H1 (cell line): ENCODE results near the gene ASCC3. TPM values are rescaled to one million over a fixed set of nuclear protein-coding genes. Genes with fewer than 3 reads are reported as not detected.

Source experiments
- CTCF ChIA-PET: fragments of 300-600 bp; sonication (Branson Sonifier 250); formaldehyde crosslinking; loops from one replicate; lab custom pipeline; 2021; ENCODE audit not compliant: partially characterized antibody; lab: Charles Lee
- POLR2A ChIA-PET: fragments of 300-600 bp; sonication (Branson Sonifier 250); formaldehyde crosslinking; loops from one replicate; lab custom pipeline; 2021; ENCODE audit warnings: inconsistent platforms; ENCODE audit not compliant: partially characterized antibody; lab: Charles Lee
- DNase-seq, 2 experiments: peaks; one replicate each; pipeline versions ENCODE4 v3.0.0 to v3.0.0-alpha.2; 2010 to 2022; ENCODE audit warnings: low spot score in 2 of 2, low read depth in 1 of 2, mixed read lengths in 1 of 2
- FAIRE-seq: peaks from 2 replicates; lab custom pipeline; 2011; peaks lifted over from hg19 to GRCh38; lab: Jason Lieb, UNC
- H2AFZ ChIP-seq: 2 replicates; pipeline ENCODE4 v1.8.1; 2012; ENCODE audit warnings: low read length, inconsistent platforms
- H2AK5ac ChIP-seq: 2 replicates; pipeline ENCODE4 v1.6.1; 2013; ENCODE audit warnings: low read depth, low read length
- H2BK120ac ChIP-seq: replicated peaks from 2 replicates; pipeline ENCODE3; 2013; ENCODE audit warnings: low read depth, low read length, inconsistent platforms
- H2BK12ac ChIP-seq: 2 replicates; pipeline ENCODE4 v1.6.1; 2013; ENCODE audit warnings: low read depth, low read length
- H2BK15ac ChIP-seq: 2 replicates; pipeline ENCODE4 v1.6.1; 2013; ENCODE audit warnings: low read length
- H2BK20ac ChIP-seq: 2 replicates; pipeline ENCODE4 v1.6.1; 2013; ENCODE audit warnings: low read length
- H2BK5ac ChIP-seq: 2 replicates; pipeline ENCODE4 v1.6.1; 2013; ENCODE audit warnings: low read depth, low read length
- H3K14ac ChIP-seq: 2 replicates; pipeline ENCODE4 v1.6.1; 2013; ENCODE audit warnings: inconsistent platforms; ENCODE audit not compliant: insufficient read length
- H3K18ac ChIP-seq: 2 replicates; pipeline ENCODE4 v1.6.1; 2013; ENCODE audit warnings: low read length; ENCODE audit errors: extremely low read depth
- H3K23ac ChIP-seq: 2 replicates; pipeline ENCODE4 v1.6.1; 2013; ENCODE audit warnings: inconsistent platforms; ENCODE audit not compliant: insufficient read length
- H3K23me2 ChIP-seq: 2 replicates; pipeline ENCODE4 v1.6.1; 2013; ENCODE audit warnings: low read depth, low read length
- H3K27ac ChIP-seq: 2 replicates; pipeline ENCODE4 v1.6.1; 2011; ENCODE audit warnings: low read depth, low read length, inconsistent platforms
- H3K27me3 ChIP-seq, 4 experiments: replicated peaks in 1 of 4; 1 replicate in 1 of 4; 2 replicates in 3 of 4; pipeline versions ENCODE4 v1.6.1 to v1.8.1; 2011 to 2013; ENCODE audit warnings: low read length in 3 of 4, mild to moderate bottlenecking in 3 of 4, inconsistent platforms in 2 of 4, mixed read lengths in 2 of 4, moderate library complexity in 1 of 4; ENCODE audit not compliant: control insufficient read depth in 3 of 4, insufficient read depth in 3 of 4; ENCODE audit errors: extremely low read depth in 1 of 4
- H3K36me3 ChIP-seq, 4 experiments: 2 replicates each; pipeline versions ENCODE4 v1.6.1 to v1.8.1; 2011 to 2013; ENCODE audit warnings: mild to moderate bottlenecking in 4 of 4, low read length in 3 of 4, moderate library complexity in 2 of 4, control low read depth in 1 of 4, inconsistent platforms in 1 of 4; ENCODE audit not compliant: insufficient read depth in 4 of 4, control insufficient read depth in 2 of 4
- H3K4ac ChIP-seq: replicated peaks from 2 replicates; pipeline ENCODE3; 2013; ENCODE audit warnings: low read length, low read depth, mixed read lengths, inconsistent platforms; ENCODE audit not compliant: insufficient read length
- H3K4me1 ChIP-seq, 4 experiments: replicated peaks in 1 of 4; 1 replicate in 1 of 4; 2 replicates in 3 of 4; pipeline versions ENCODE4 v1.6.1 to v1.8.1; 2011 to 2013; ENCODE audit warnings: low read length in 3 of 4, inconsistent platforms in 2 of 4, mixed read lengths in 1 of 4; ENCODE audit not compliant: insufficient read depth in 4 of 4, control insufficient read depth in 3 of 4
- H3K4me2 ChIP-seq, 2 experiments: 2 replicates each; pipeline versions ENCODE4 v1.6.1 to v1.8.1; 2011 to 2013; ENCODE audit warnings: low read depth in 2 of 2, low read length in 2 of 2, control low read depth in 1 of 2, inconsistent platforms in 1 of 2, mild to moderate bottlenecking in 1 of 2; ENCODE audit not compliant: insufficient read depth in 1 of 2
- H3K4me3 ChIP-seq, 4 experiments: fragments of 200-600, 300-600 bp in 1 of 4; sonication (generic), shearing (Covaris generic), sonication (Bioruptor Twin) in 1 of 4; 2 replicates each; pipeline versions ENCODE4 v1.5.1 to v1.8.1; 2011 to 2016; ENCODE audit warnings: low read length in 4 of 4, low read depth in 3 of 4, control low read depth in 2 of 4, inconsistent platforms in 2 of 4, mild to moderate bottlenecking in 2 of 4, mixed read lengths in 1 of 4, moderate library complexity in 1 of 4; ENCODE audit not compliant: insufficient read depth in 2 of 4; ENCODE audit errors: extremely low read depth in 1 of 4
- H3K56ac ChIP-seq: replicated peaks from 2 replicates; pipeline ENCODE3; 2013; ENCODE audit warnings: low read depth, mild to moderate bottlenecking, mixed read lengths, low read length, inconsistent platforms; ENCODE audit not compliant: insufficient read length
- H3K79me1 ChIP-seq: 2 replicates; pipeline ENCODE4 v1.6.1; 2013; ENCODE audit warnings: low read depth, low read length, control low read depth
- H3K79me2 ChIP-seq, 2 experiments: 2 replicates each; pipeline versions ENCODE4 v1.6.1 to v1.8.1; 2012 to 2013; ENCODE audit warnings: low read length in 2 of 2, mild to moderate bottlenecking in 2 of 2, inconsistent platforms in 1 of 2; ENCODE audit not compliant: insufficient read depth in 2 of 2, control insufficient read depth in 1 of 2
- H3K9ac ChIP-seq, 4 experiments: replicated peaks in 1 of 4; 1 replicate in 1 of 4; 2 replicates in 3 of 4; pipeline versions ENCODE4 v1.6.1 to v1.8.1; 2011 to 2013; ENCODE audit warnings: low read depth in 3 of 4, low read length in 3 of 4, control low read depth in 2 of 4, mild to moderate bottlenecking in 2 of 4, moderate library complexity in 2 of 4, inconsistent platforms in 1 of 4; ENCODE audit errors: extremely low read depth in 1 of 4
- H3K9me3 ChIP-seq, 2 experiments: 2 replicates each; pipeline versions ENCODE4 v1.6.1 to v1.8.1; 2012 to 2013; ENCODE audit warnings: mild to moderate bottlenecking in 2 of 2, moderate library complexity in 2 of 2, control low read depth in 1 of 2, inconsistent platforms in 1 of 2, low read depth in 1 of 2, low read length in 1 of 2, mixed read lengths in 1 of 2; ENCODE audit not compliant: insufficient read depth in 2 of 2
- H4K20me1 ChIP-seq, 2 experiments: replicated peaks in 1 of 2; 2 replicates each; pipeline versions ENCODE3 to v1.8.1; 2011 to 2013; ENCODE audit warnings: inconsistent platforms in 2 of 2, low read length in 2 of 2, mild to moderate bottlenecking in 1 of 2; ENCODE audit not compliant: insufficient read depth in 2 of 2, control insufficient read depth in 1 of 2
- H4K5ac ChIP-seq: 2 replicates; pipeline ENCODE4 v1.6.1; 2013; ENCODE audit warnings: low read length, low read depth, mixed read lengths, inconsistent platforms; ENCODE audit not compliant: insufficient read length
- H4K8ac ChIP-seq: 2 replicates; pipeline ENCODE4 v1.8.0; 2013; ENCODE audit warnings: mild to moderate bottlenecking, moderate library complexity, low read length, inconsistent platforms; ENCODE audit not compliant: insufficient read depth; ENCODE audit errors: extremely low read depth
- H4K91ac ChIP-seq: replicated peaks from 2 replicates; pipeline ENCODE3; 2013; ENCODE audit warnings: low read length, mixed read lengths, inconsistent platforms; ENCODE audit not compliant: insufficient read length
- CTCF ChIP-seq, 3 experiments: IDR thresholded peaks; 1 replicate in 2 of 3; 2 replicates in 1 of 3; pipeline versions ENCODE4 v1.5.1 to v1.6.1; 2011; ENCODE audit warnings: low read length in 3 of 3, mild to moderate bottlenecking in 3 of 3, inconsistent platforms in 2 of 3, low read depth in 1 of 3, moderate library complexity in 1 of 3; ENCODE audit not compliant: insufficient read depth in 1 of 3; ENCODE audit errors: control extremely low read depth in 1 of 3
- EGR1 ChIP-seq: IDR thresholded peaks from 2 replicates; pipeline ENCODE4 v1.6.1; 2011; ENCODE audit warnings: low read depth, low read length, borderline replicate concordance
- EZH2 ChIP-seq: fragments of 200-600 bp; sonication (generic); IDR thresholded peaks from 2 replicates; pipeline ENCODE4 v1.7.1; 2012; ENCODE audit warnings: low read depth, mild to moderate bottlenecking, moderate library complexity, low read length, inconsistent platforms; ENCODE audit not compliant: severe bottlenecking
- KDM1A ChIP-seq: fragments of 200-600, 300-600 bp; sonication (generic); IDR thresholded peaks from 2 replicates; pipeline ENCODE4 v1.7.1; 2016; ENCODE audit warnings: mild to moderate bottlenecking, low read length, borderline replicate concordance
- TAF7 ChIP-seq: optimal IDR thresholded peaks from 2 replicates; pipeline ENCODE3; 2011; ENCODE audit warnings: low read depth, mild to moderate bottlenecking, inconsistent platforms, low read length, moderate library complexity, borderline replicate concordance
- WGBS, 2 experiments: shearing (Covaris generic) in 1 of 2; methylation state at CpG; one replicate each; pipeline versions ENCODE4 v1.1.6 to v1.1.7; 2013 to 2015; ENCODE audit warnings: low lambda C conversion rate in 2 of 2, mixed read lengths in 2 of 2, inconsistent platforms in 1 of 2, low coverage in 1 of 2, missing lambda C conversion rate in 1 of 2; ENCODE audit not compliant: insufficient replicate concordance in 2 of 2, insufficient coverage in 1 of 2, insufficient read length in 1 of 2; ENCODE audit errors: extremely low coverage in 1 of 2, missing lambda C conversion rate in 1 of 2; 5-methylcytosine and 5-hydroxymethylcytosine counted together
- polyA plus RNA-seq, 7 experiments: library from polyadenylated mRNA; depleted of rRNA in 3 of 7; stranded (reverse) in 5 of 7; unstranded in 2 of 7; fragments of >200 nt in 5 of 7; fragments of 200-250 nt in 2 of 7; gene quantifications; 1 replicate in 5 of 7; 2 replicates in 1 of 7; 4 replicates in 1 of 7; pipeline versions ENCODE4 v1.2.1 to v1.2.3, GENCODE V29; 2011 to 2013; ENCODE audit warnings: missing spikeins in 2 of 7, mixed read lengths in 2 of 7
- total RNA-seq: library from RNA; stranded (reverse); fragmentation: NEBNext Ultra II Directional; extraction: Animal tissue kit (Norgen Biotek cat#: 25700); gene quantifications from 2 replicates; pipeline ENCODE4 v1.2.1, GENCODE V29; 2021

ASCC3 gene
- total and polyA plus RNA-seq, 2 of the 8 experiments (the other 6 are each of a cell fraction or from before 2014, with no cell fraction given) = 37.5 to 77.8 TPM

- POLR2A ChIA-PET = no interaction called here
- H3K4me3 ChIP-seq = no peak overlapping the region
- no peaks in the 10 kb centered on the region for H3K79me2 ChIP-seq
- no peaks in the 10 kb centered on the region for H3K23me2 ChIP-seq
- H3K9me3 ChIP-seq = peaks cover 11 to 13% of the 10 kb centered on the region in 2 experiments; a peak in 3 of 4 replicates
- H3K56ac ChIP-seq = no peak overlapping the region
- FAIRE-seq (no peak), DNase-seq (no peak)
- H2BK20ac ChIP-seq = no peak overlapping the region
- no peaks in the 10 kb centered on the region for H4K20me1 ChIP-seq
- no peak overlapping the region for H3K18ac ChIP-seq
- no peak overlapping the region for H2BK5ac ChIP-seq
- H4K91ac ChIP-seq = no peak overlapping the region
- H3K23ac ChIP-seq = no peak overlapping the region
- no peaks in the 10 kb centered on the region for H3K79me1 ChIP-seq
- no peak overlapping the region for H2BK15ac ChIP-seq
- no peak overlapping the region for H3K14ac ChIP-seq
- H3K27ac ChIP-seq = no peak overlapping the region
- H2AK5ac ChIP-seq = no peak overlapping the region
- H3K4ac ChIP-seq = no peak overlapping the region
- no peak overlapping the region for H3K4me2 ChIP-seq
- H3K9ac ChIP-seq = no peak overlapping the region
- peaks cover 0 to 33% (median 22%) of the 10 kb centered on the region in 4 experiments; a peak in 6 of 8 replicates for H3K36me3 ChIP-seq
- no peaks in the 10 kb centered on the region; a peak in 1 of 7 replicates for H3K4me1 ChIP-seq
- no peaks in the 10 kb centered on the region for H3K27me3 ChIP-seq
- H2AFZ ChIP-seq = no peak overlapping the region
- H2BK120ac ChIP-seq = no peak overlapping the region
- WGBS, 2 experiments = 95% methylated on average over 1 of the region's 1 CpG; no CpG with 5 or more reads in 1 of the 2 experiments
- no peak overlapping the region for H4K5ac ChIP-seq
- no peak overlapping the region for H4K8ac ChIP-seq
- CTCF ChIA-PET = no interaction called here
- no peak overlapping the region for H2BK12ac ChIP-seq
- TF ChIP-seq EZH2 (no peak), KDM1A (no peak), EGR1 (no peak), CTCF (IDR thresholded peaks at IDR 0.05; ENCODE audit: control extremely low read depth in 1 of 3, insufficient read depth in 1 of 3, low read depth in 1 of 3, low read length in 3 of 3) (no peak), TAF7 (no peak)
Measured at GRCh38 chr6:100768816-100769351, 112.2 kb downstream of the ASCC3 start.
